Stimulated activated CD8-positive, alpha-beta memory T cell treated with anti-CD3 and anti-CD28 coated beads, Interleukin-7, amount 100 ng/mL, for 24 hours (primary cell): Measurements from ENCODE around the gene TBL3.

Source experiments
- DNase-seq: peaks from one replicate; pipeline ENCODE4 v3.0.0-alpha.2; 2020; ENCODE audit warnings: low read depth

The TBL3 gene

DNA sequence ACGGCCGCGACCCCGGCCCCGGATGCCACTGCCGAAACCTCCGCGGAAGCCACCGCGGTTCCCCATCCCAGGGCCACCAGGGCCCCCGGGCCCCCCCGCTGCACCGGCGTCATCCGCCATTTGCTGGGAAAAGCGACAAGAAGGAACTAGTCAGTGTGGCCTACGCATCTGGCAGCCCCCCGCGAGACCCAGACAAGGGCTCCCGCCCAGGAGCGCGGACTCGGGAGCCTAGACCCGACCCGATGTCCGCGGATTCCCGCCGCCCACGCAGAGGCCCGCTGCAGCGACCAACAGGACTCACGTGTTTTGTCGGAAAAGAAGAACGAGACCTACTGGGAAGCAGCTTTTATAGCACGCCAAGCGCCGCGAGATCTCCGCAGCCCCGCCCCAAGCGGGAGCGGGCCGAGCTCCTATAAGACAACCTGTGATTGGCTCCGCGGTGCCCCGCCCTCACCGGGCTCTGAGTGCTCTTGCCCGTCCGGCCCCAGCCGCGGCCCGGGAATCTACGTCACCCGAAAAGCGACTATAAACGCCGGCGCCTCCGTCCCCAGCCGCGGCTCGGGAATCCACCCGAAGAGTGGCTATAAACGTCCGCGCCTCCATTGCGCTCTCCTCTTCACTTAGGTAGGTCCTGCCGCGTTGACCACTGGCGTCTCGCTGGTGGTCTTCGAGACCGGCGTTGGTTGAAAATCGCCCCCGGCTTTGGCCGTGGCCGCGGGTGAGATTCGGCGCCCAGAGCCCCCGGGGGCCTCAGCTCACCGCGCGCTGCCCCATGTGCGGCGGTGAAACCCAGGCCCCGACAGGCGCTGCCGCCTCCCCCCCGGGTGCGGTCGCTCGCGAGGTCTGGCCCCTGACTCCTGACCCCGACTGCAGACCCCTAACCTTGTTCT is 7.1 kb upstream of the TBL3 start, which contains the start of gene RPS2:
RPS2 (minus strand) TSS at position 321 of the 890 bp plus-strand sequence; CDS start at position 120, 201 bp downstream.
- DNase-seq: peak; percentile 90

- no peak for DNase-seq
Observed at GRCh38 chr16:1965396-1966001, 6.4 kb upstream of the TBL3 start.

DNA sequence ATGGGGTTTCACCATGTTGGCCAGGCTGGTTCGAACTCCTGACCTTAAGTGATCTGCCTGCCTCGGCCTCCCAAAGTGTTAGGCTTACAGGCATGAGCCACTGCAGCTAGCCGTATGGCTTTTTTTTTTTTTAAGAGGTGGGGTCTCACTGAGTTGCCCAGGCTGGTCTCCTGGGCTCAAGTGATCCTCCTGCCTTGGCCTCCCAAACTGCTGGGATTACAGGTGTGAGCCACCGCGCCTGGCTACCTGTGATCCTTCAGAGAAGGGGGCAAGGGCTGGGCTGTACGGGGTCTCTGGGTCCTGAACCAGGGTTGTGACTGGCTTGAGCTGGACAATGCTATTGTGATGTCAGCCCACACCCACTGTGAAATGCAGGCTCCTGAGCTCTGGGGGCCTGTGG is 5.4 kb upstream of the TBL3 start, which contains the start of gene RNF151:
RNF151 (plus strand) TSS at position 397 of the 400 bp plus-strand sequence. CDS start 26 bp downstream, outside the sequence.
- no peak for DNase-seq

- no peak for DNase-seq
Observed at GRCh38 chr16:1968146-1968953, 3.5 kb upstream of the TBL3 start.

- no peak for DNase-seq
Observed at GRCh38 chr16:1972490-1972877, 631 bp downstream of the TBL3 start.

DNA sequence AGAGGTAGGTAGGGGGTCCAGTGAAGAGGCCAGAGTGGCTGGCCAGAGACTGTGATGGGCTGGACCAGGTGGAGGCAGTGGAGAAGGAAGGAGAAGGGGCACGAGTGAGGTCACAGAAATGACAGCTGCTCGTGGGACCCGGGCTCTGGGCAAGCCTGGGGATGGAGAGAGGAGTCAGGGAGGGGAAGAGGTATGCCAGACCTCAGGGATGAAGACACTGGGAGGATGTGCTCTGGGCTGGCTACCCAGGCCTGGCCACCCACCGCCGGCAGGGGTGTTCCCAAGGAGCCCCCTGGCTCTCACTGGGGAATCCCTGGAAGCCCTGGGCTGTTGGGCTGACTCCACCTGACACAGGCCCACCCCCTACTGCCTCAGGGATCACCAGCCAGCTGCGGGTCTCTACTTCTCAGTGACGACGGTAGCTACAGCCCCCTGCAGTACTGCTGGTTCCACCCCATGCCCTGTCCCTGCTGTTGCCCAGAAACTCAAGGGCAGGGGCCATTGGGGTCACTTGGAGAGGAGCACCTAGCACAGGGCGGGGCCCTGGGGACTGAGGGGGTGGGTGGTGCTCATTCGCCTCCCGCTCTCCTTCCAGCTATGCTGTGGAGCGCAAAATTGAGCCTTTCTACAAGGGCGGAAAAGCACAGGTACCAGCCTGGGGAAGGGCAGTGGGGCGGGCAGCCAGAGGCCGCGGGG is 1.8 kb downstream of the TBL3 start:
- no peak for DNase-seq

DNA sequence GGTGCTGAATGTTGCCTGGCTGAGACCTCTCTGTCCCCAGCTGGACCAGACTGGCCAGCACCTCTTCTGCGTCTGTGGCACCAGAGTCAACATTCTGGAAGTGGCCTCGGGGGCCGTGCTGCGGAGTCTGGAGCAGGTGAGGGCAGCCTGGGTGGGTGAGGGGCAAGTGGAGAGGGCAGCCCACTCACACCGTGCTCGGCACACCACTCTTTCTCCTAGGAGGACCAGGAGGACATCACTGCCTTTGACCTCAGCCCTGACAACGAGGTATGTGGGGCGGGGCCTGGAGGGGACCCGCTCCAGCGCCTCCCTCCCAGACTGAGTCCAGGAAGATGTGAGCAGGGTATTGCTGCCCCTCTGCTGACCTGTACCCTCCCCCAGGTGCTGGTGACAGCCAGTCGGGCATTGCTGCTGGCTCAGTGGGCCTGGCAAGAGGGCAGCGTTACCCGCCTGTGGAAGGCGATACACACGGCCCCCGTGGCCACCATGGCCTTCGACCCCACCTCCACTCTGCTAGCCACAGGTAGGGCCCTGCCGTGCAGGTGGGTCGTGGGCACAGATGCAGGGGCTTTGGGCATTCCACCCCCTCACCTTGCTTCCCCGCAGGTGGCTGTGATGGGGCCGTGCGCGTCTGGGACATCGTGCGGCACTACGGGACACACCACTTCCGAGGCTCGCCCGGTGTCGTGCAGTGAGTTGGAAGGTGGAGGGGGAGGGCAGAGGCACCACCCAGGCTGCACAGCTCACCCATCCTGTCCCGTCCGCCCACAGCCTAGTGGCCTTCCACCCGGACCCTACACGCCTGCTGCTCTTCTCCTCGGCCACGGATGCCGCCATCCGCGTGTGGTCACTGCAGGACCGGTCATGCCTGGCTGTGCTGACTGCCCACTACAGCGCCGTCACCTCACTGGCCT is 2.6 kb downstream of the TBL3 start:
- DNase-seq: no peak

GRCh38 chr16:1975432-1976215 is 3.8 kb downstream of the TBL3 start:
- DNase-seq: no peak

DNA sequence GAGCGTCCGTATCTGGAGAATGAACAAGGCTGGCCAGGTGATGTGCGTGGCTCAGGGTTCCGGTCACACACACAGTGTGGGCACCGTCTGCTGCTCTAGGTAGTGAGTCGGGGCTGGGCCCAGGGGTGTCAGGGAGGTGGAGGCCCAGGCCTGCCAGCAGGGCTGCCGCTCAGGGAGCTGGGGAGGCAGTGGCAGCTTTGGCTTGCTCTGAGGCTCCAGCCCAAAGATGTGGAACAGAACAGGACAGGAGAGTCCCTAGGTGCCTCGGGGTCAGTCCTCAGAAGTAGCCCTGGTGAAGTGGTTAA is 4.3 kb downstream of the TBL3 start:
- DNase-seq: no peak

DNA sequence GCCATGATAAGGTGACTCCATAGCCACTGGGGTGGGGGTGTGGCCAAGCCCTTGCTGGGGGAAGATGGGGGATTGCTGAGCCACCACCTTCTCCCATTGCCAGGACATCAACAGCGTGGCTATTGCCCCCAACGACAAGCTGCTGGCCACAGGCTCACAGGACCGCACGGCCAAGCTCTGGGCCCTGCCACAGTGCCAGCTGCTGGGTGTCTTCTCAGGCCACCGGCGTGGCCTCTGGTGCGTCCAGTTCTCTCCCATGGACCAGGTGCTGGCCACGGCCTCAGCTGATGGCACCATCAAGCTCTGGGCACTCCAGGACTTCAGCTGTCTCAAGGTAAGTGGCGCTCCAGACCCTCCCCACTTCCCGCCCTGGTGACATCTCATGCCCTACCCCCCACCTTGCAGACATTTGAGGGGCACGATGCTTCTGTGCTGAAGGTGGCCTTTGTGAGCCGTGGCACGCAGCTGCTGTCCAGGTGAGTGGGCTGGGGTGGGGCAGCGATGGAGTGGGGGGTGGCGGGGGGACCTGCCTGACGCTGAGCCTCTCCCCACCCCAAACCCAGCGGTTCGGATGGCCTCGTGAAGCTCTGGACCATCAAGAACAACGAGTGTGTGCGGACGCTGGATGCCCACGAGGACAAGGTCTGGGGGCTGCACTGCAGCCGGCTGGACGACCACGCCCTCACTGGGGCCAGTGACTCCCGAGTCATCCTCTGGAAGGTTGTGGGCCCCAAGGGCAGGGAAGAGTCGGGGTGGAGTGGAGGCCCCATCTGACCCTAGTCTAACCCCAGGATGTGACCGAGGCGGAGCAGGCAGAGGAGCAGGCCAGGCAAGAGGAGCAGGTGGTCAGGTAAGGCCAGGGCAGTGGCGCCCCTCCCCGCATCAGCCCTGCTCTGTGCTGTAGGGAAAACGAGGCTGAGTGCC is 5.4 kb downstream of the TBL3 start:
- DNase-seq: no peak

DNA sequence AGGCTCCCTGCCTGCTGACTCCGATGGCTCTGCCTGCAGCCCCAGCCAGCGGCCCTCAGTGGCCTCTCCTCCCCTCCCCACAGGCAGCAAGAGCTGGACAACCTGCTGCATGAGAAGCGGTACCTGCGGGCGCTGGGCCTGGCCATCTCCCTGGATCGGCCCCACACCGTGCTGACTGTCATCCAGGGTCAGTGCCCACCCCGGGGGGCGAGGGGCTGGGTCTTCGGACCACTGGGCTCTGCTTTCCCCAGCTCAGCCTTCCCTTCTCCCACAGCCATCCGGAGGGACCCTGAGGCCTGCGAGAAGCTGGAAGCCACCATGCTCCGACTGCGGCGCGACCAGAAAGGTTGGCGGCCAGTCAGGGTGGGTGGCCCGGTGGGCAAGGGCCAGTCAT is 6.0 kb downstream of the TBL3 start:
- no peak for DNase-seq

DNA sequence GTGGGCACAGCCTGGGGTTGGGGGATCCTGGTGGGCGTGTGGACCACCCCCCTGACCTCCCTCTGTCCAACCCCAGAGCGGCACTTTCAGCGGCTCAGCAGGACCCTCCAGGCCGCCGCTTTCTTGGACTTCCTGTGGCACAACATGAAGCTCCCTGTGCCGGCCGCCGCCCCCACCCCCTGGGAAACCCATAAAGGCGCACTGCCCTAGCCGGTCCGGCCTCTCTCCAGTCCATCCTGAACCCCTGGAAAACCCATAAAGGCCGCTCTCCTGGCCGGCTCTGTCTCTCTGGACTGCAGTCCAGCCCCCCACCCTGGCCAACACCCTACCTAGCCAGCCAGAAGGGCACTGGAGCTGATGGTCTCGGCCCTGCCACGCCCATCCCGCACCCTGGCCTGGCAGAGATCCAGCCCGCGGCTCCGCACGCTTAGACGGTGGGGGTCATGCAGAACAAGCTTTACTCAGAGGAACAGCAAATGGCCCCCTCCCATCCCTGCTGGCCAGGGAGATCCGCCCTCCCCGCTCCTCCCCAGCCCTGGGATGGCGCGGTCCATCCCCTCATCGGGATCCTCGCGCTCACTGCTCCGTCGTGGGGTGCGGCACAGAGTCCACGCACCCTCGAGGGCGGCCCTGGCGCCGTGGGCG is 6.7 kb downstream of the TBL3 start:
- DNase-seq: no peak

- no peak for DNase-seq
Observed at GRCh38 chr16:1979271-1980029, 7.6 kb downstream of the TBL3 start.

- DNase-seq: no peak
Observed at GRCh38 chr16:1980030-1980769, 8.3 kb downstream of the TBL3 start.

- DNase-seq: no peak
Observed at GRCh38 chr16:1980770-1981087, 8.9 kb downstream of the TBL3 start.

DNA sequence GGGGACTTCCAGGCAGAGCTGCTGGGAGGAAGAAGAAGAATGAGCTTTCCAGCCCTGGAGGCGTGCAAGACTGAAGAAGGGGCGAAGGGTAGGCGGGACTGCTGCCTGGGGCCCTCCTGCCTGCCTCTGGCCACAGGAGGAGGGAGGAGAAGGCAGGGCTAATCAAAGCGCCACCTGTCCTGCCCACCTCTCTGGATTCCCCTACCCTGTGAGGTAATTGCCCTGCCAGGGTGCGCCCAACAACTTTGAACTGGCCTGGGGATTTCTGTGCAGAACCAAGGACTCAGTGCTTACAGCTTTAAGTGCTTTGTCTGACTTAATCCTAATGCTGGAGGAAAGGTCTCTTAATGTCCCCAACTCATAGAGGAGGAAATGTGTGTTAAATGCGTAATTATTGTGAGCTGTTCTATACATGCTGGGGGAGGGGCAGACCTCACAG is 9.6 kb downstream of the TBL3 start, which contains the start of gene NOXO1:
NOXO1 (minus strand) TSS at position 72 of the 439 bp plus-strand sequence. CDS start 290 bp downstream, outside the sequence.
- DNase-seq: no peak

DNA sequence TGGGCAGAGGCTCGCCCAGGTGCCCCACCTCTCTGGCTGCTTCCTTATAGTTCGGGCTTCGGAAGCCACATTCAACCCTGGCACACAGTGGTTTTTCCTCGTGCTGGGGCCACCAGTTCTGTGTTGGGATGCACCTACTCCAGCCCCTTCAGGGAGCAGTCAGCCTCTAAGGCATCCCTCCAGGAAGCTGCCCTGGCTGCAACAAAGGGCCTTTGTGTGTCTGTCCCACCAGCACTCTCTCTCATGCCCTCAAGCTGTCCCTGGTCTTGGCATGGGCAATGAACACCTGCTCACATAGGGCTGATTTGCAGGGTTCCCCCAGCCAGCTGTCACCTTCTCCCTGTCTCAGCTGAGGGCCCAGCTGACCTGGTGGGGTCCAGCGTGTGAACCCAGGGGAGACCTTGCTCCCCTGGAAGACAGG is 10.2 kb downstream of the TBL3 start:
- DNase-seq: no peak
